GM12864 (cell line): ENCODE data around the gene SFRP4.

Experiments
- DNase-seq: peaks from one replicate; pipeline ENCODE4 v3.0.0-alpha.2; 2011; ENCODE audit warnings: low read depth
- H3K4me3 ChIP-seq: 2 replicates; pipeline ENCODE4 v1.5.1; 2011; ENCODE audit warnings: mild to moderate bottlenecking, low read depth, low read length, control low read depth
- TF ChIP-seq, protein P1 (sequence below): IDR thresholded peaks from 2 replicates; pipeline ENCODE4 v1.5.1; 2011; ENCODE audit warnings: low read depth, mild to moderate bottlenecking, moderate library complexity, low read length, control low read depth, inconsistent platforms; ENCODE audit errors: missing control alignments

Gene SFRP4

DNA sequence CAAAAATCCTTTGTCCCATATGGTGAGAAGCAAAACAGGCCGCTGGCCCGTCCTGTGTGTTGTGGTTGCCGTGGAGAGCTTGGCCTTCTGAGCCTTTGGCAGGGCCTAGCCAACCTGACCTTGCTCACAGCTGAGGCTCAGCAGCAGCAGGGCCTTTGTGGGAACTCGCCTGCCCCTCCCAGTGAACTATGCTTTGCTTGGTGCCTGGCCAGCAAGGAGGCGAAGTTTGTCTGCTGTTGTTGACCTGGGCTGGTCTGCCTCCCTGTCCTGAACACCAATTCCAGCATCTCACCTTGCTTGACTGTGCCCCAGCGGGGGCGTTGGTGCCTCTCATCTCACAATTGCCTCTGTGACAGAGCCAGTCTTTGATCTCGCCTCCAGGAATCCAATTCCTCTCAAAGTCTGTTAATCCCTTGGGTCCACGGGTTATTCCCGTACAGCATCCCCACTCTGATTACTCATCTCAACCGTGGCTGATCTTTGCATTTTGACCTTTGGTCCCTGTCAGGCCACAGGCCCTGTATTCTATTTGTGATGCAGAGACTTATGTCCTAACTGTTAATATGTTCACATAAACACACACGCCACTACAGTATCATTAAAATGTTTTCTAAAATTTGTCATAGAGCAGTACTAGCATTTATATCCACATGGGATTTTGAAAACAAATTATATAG lies 26.5 kb upstream of the SFRP4 start:
- no peak for DNase-seq
- H3K4me3 ChIP-seq, result no peak overlapping the region
- TF ChIP-seq, protein P1, sequence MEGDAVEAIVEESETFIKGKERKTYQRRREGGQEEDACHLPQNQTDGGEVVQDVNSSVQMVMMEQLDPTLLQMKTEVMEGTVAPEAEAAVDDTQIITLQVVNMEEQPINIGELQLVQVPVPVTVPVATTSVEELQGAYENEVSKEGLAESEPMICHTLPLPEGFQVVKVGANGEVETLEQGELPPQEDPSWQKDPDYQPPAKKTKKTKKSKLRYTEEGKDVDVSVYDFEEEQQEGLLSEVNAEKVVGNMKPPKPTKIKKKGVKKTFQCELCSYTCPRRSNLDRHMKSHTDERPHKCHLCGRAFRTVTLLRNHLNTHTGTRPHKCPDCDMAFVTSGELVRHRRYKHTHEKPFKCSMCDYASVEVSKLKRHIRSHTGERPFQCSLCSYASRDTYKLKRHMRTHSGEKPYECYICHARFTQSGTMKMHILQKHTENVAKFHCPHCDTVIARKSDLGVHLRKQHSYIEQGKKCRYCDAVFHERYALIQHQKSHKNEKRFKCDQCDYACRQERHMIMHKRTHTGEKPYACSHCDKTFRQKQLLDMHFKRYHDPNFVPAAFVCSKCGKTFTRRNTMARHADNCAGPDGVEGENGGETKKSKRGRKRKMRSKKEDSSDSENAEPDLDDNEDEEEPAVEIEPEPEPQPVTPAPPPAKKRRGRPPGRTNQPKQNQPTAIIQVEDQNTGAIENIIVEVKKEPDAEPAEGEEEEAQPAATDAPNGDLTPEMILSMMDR, result no peak

DNA sequence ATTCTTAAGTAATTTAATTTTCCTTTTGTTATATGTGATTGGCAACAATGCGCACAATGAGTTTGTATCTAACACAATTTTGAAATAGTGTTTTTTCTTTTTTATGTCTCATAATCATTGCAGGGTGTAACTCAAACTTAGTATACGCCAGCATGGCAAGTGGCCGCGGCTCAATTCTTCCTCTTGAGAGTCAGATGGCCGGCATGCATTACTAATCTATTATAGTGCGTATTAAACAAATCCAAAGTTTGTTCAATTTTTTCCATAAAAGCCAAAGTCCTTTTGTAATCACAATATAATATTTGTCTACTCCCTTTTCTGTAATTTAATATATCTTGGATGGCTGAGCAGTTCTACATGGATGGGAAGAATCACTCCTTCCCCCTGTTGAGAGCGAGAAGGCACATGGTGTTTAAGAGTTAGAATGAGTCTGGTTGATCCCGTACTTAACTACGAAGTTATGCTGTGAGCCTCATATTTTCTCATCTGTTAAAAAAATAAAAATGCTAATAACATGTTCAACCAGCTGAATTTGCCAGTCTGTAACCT lies 16.5 kb upstream of the SFRP4 start:
- no peak for DNase-seq
- H3K4me3 ChIP-seq, result no peak overlapping the region
- TF ChIP-seq, protein P1, result no peak

DNA sequence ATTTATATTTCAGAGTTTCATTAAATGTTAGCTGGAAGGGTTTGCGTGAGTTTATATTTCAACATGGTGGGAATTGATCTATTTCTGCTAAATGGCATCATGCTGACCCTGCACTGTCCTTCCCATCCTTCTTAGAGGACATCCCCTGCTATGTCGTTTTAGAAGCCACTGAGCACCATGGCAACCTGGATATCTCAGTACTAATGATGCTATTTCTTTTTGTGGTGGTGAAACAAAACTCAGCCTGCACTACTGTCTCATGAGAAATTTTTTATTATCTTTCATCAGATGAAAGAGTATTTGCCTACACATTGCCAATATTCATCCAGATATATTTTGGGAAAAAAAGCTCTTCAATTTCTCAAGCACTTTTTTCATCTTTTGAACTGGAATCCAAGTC lies 15.9 kb upstream of the SFRP4 start:
- TF ChIP-seq, protein P1, result no peak
- no peak overlapping the region for H3K4me3 ChIP-seq
- DNase-seq, result no peak

DNA sequence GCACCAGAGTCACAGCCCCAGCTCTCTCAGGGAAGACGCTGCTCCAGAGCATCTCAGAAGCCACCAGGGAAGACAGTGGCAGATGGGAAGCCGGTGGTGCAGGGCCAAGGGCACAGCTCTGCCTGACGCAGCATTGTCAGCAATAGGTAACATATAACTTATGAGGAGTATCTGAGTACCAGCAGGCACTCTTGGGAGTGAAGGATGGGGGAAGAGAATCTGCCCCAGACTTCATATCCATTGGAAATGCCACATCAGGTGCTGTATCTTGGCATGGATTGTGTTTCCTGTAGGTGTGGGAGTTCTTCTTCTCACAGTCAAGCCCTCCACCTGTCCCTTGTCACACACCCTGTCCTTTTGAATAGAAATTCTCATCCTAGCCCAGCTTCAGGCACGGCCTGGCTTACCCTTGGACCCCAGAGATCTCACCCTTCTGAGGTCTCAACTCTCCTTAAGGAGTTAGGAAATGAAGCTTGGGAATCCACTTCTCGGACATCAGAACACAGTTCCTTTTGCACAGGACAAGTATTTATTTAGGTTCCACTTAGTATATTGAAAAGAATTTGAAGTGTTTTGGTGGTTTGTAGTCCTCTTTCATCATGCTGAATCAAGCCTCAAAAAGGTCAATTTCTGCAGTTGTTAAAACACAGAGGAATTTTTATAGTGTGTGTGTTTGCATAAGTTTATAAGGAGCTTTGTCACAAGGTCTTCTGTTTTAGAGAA lies 13.8 kb upstream of the SFRP4 start:
- no peak overlapping the region for H3K4me3 ChIP-seq
- no peak for DNase-seq
- TF ChIP-seq, protein P1, result no peak

DNA sequence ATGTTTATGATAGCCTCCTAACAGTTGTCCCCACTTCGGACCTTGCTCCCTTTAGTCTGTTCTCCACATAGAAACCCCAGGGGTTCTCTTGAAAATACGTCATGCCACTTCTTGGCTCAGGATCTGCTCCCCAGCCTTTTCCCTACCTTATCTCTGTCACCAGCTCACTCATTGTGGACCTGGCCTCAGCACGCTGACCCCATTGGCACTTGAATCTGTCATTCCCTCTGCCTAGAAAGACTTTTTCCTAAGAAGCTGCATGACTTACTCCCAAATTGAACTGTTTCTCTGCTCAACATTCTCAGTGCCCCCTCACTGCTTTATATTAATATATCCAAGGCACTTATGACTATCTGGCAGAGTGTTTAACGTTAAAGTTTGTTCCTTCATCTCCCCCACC lies 12.3 kb upstream of the SFRP4 start:
- no peak overlapping the region for H3K4me3 ChIP-seq
- no peak for DNase-seq
- TF ChIP-seq, protein P1, result no peak

DNA sequence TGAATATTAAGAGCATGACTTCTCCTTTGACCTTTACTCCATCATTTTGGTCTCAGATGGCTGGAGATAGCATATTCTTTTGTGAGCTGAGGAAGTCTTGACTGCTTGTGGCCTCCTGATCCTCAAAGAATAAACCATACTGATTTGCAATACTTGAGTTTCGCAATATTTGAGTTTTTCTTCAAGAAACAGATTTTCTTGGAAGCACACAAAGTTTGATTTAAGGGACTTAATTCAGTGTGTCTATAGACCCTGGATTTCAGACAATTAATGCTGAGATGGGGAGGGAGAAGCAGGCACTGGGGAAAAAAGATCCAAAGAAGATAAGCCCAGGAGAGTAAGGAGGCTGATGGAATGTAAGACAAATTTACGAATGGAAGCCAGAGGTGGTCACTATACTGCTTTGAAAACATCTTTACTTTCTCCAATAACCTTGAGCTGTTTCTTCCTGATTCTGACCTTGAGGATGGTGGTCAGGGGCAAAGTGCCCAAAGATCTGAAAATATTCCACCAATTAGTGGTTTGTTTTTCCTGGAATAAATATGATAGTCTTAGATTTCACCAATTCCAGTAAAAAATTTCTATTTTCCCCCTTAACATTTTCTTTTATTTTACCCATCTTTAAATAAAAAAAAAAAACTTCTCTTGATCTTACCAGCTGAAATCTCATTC lies 11.3 kb upstream of the SFRP4 start:
- DNase-seq, result no peak
- TF ChIP-seq, protein P1, result no peak
- no peak overlapping the region for H3K4me3 ChIP-seq
